Measurements from ENCODE around the gene MPV17. TPM values are rescaled to one million over a fixed set of nuclear protein-coding genes. Genes with fewer than 3 reads are reported as not detected.
"Not testable (repeated sequence)": the region's sequence is repeated elsewhere in the genome, so short reads cannot be mapped to it uniquely, and the experiment has no call there.

MPV17 gene
- polyA plus RNA-seq, 1 experiment, result 177 TPM

GRCh38 chr2:27278010-27278409 is 44.9 kb downstream of the MPV17 start:
- Histone ChIP-seq H3K36me3 (ENCODE audit: control insufficient read depth, insufficient read depth, low read length) (no peaks in the 10 kb centered on the region), H3K4me3 (ENCODE audit: low read depth, low read length) (no peak overlapping the region), H3K27me3 (ENCODE audit: control insufficient read depth, insufficient read depth, low read length) (peaks cover 11% of the 10 kb centered on the region)
- CTCF ChIA-PET, result interaction anchor here (4.0 to 6.0 kb wide), 2 partner anchors 13 to 316 kb away, joined by 18 to 66 read pairs; no protein-coding TSS in a partner anchor
- POLR2A ChIA-PET, result no interaction called here
- TF ChIP-seq CTCF (IDR thresholded peaks at IDR 0.05; ENCODE audit: insufficient read depth, low read depth, low read length), result no peak
- no peak for DNase-seq (ENCODE audit: low read depth)

- POLR2A ChIA-PET, result no interaction called here
- H3K27me3 ChIP-seq (ENCODE audit: control insufficient read depth, insufficient read depth, low read length), result peaks cover 13% of the 10 kb centered on the region
- no peak for TF ChIP-seq CTCF (IDR thresholded peaks at IDR 0.05; ENCODE audit: insufficient read depth, low read depth, low read length)
- no peaks in the 10 kb centered on the region for H3K36me3 ChIP-seq (ENCODE audit: control insufficient read depth, insufficient read depth, low read length)
- no peak within 1 kb of the TSS for H3K4me3 ChIP-seq (ENCODE audit: low read depth, low read length)
- no peak for DNase-seq (ENCODE audit: low read depth)
- CTCF ChIA-PET, result interaction anchor here (1.0 kb wide), 2 partner anchors 11 to 28 kb away, joined by 3 to 6 read pairs; no protein-coding TSS in a partner anchor
Observed at GRCh38 chr2:27275211-27276150, 47.4 kb downstream of the MPV17 start, which contains the start of gene DNAJC5G. TSS of gene DNAJC5G (plus strand) at chr2:27275433. CDS start at chr2:27276729, 1,296 bp downstream.

- CTCF ChIA-PET, result interaction anchor here (1.2 to 4.9 kb wide), 5 partner anchors 8 to 31 kb away, joined by 3 to 48 read pairs (median 7); partner anchors contain the start of gene TRIM54
- POLR2A ChIA-PET; DNase-seq (ENCODE audit: low read depth): not testable (repeated sequence)
Observed at GRCh38 chr2:27272537-27273522, 50.1 kb downstream of the MPV17 start.

GRCh38 chr2:27271631-27272340 is 51.1 kb downstream of the MPV17 start:
- Histone ChIP-seq H3K27me3 (ENCODE audit: control insufficient read depth, insufficient read depth, low read length) (peaks cover 17% of the 10 kb centered on the region), H3K36me3 (ENCODE audit: control insufficient read depth, insufficient read depth, low read length) (no peaks in the 10 kb centered on the region), H3K4me3 (ENCODE audit: low read depth, low read length) (no peak overlapping the region)
- CTCF ChIA-PET, result interaction anchor here (1.3 to 4.9 kb wide), 3 partner anchors 9 to 32 kb away, joined by 3 to 48 read pairs (median 14); partner anchors contain the start of gene TRIM54
- POLR2A ChIA-PET, result no interaction called here
- DNase-seq (ENCODE audit: low read depth), result no peak
- no peak for TF ChIP-seq CTCF (IDR thresholded peaks at IDR 0.05; ENCODE audit: insufficient read depth, low read depth, low read length)

More at GRCh38 chr2:27272537-27273522, 50.1 kb downstream of the MPV17 start:
- not testable (repeated sequence) for H3K36me3 ChIP-seq (ENCODE audit: control insufficient read depth, insufficient read depth, low read length); H3K4me3 ChIP-seq (ENCODE audit: low read depth, low read length)
- H3K27me3 ChIP-seq (ENCODE audit: control insufficient read depth, insufficient read depth, low read length), result peaks cover 13% of the 10 kb centered on the region

- CTCF ChIA-PET, result interaction anchor here (4.9 kb wide), 1 partner anchor 10 kb away, joined by 48 read pairs; the partner anchor contains the start of gene TRIM54
- Histone ChIP-seq H3K4me3 (ENCODE audit: low read depth, low read length) (no peak overlapping the region), H3K36me3 (ENCODE audit: control insufficient read depth, insufficient read depth, low read length) (no peaks in the 10 kb centered on the region), H3K27me3 (ENCODE audit: control insufficient read depth, insufficient read depth, low read length) (peaks cover 19% of the 10 kb centered on the region)
- no peak for DNase-seq (ENCODE audit: low read depth)
- POLR2A ChIA-PET, result no interaction called here
- no peak for TF ChIP-seq CTCF (IDR thresholded peaks at IDR 0.05; ENCODE audit: insufficient read depth, low read depth, low read length)
Observed at GRCh38 chr2:27270670-27271069, 52.2 kb downstream of the MPV17 start.

All from BJ (cell line).